PC-9 (cell line): ENCODE results near the gene GRIA1. TPM values are rescaled to one million over a fixed set of nuclear protein-coding genes. Genes with fewer than 3 reads are reported as not detected.

Experiments used
- BruUV-seq: library from RNA; stranded (reverse); fragments of 400-500 nt; replicated peaks from 2 replicates; lab custom pipeline; 2021; lab: Mats Ljungman, UMichigan
- CTCF ChIA-PET: fragments of 300-600 bp; sonication (Branson Sonifier 250); formaldehyde crosslinking; loops from one replicate; lab custom pipeline; 2022; ENCODE audit warnings: antibody characterized with exemption; lab: Charles Lee
- POLR2A ChIA-PET: fragments of 300-600 bp; sonication (Branson Sonifier 250); formaldehyde crosslinking; loops from one replicate; lab custom pipeline; 2022; ENCODE audit warnings: antibody characterized with exemption; ENCODE audit not compliant: unreplicated experiment; lab: Charles Lee
- DNase-seq, 2 experiments: peaks; one replicate each; pipeline versions ENCODE4 v3.0.0 to v3.0.0-alpha.2; 2015 to 2022; ENCODE audit warnings: mixed read lengths in 1 of 2
- H2AFZ ChIP-seq: fragments of 200-600 bp; sonication (generic); 2 replicates; pipeline ENCODE4 v1.8.1; 2017; ENCODE audit warnings: antibody characterized with exemption
- H3F3A ChIP-seq: fragments of 200-600 bp; sonication (generic); 2 replicates; pipeline ENCODE4 v1.8.1; 2017; ENCODE audit warnings: antibody characterized with exemption, mild to moderate bottlenecking, low read depth; ENCODE audit not compliant: insufficient read depth
- H3K27ac ChIP-seq: fragments of 200-600 bp; sonication (generic); 2 replicates; pipeline ENCODE4 v1.6.1; 2016; ENCODE audit warnings: mixed run types
- H3K27me3 ChIP-seq: fragments of 200-600 bp; sonication (generic); 2 replicates; pipeline ENCODE4 v1.6.1; 2016; ENCODE audit warnings: low read depth, mixed run types; ENCODE audit not compliant: insufficient read depth
- H3K36me3 ChIP-seq: fragments of 200-600 bp; sonication (generic); 2 replicates; pipeline ENCODE4 v1.6.1; 2016; ENCODE audit warnings: low read depth, mixed run types
- H3K4me1 ChIP-seq: fragments of 200-600 bp; sonication (generic); replicated peaks from 2 replicates; pipeline ENCODE4 v1.6.1; 2016; ENCODE audit warnings: mixed run types; ENCODE audit not compliant: insufficient read depth
- H3K4me2 ChIP-seq: fragments of 200-600 bp; sonication (generic); 2 replicates; pipeline ENCODE4 v1.6.1; 2017; ENCODE audit warnings: mixed run types
- H3K4me3 ChIP-seq: fragments of 200-600 bp; sonication (generic); 2 replicates; pipeline ENCODE4 v1.6.1; 2016; ENCODE audit warnings: mixed run types
- H3K79me2 ChIP-seq: fragments of 200-600 bp; sonication (generic); 2 replicates; pipeline ENCODE4 v1.6.1; 2017; ENCODE audit warnings: low read depth, mixed run types
- H3K9me2 ChIP-seq: fragments of 200-600 bp; sonication (generic); 2 replicates; pipeline ENCODE4 v1.8.1; 2017; ENCODE audit warnings: mild to moderate bottlenecking; ENCODE audit not compliant: insufficient read depth
- H3K9me3 ChIP-seq: fragments of 200-600 bp; sonication (generic); 2 replicates; pipeline ENCODE4 v1.8.1; 2016; ENCODE audit warnings: low read depth; ENCODE audit not compliant: insufficient read depth
- H4K20me1 ChIP-seq: fragments of 200-600 bp; sonication (generic); 2 replicates; pipeline ENCODE4 v1.8.1; 2017; ENCODE audit not compliant: insufficient read depth
- EZH2 ChIP-seq: fragments of 200-600 bp; sonication (generic); IDR thresholded peaks from 2 replicates; pipeline ENCODE4 v1.8.0; 2017; ENCODE audit warnings: antibody characterized with exemption, low read depth
- intact Hi-C: fragments of 100-400 bp; cut with micrococcal nuclease; formaldehyde crosslinking; loops from one replicate; pipeline ENCODE4 v1.10.0; 2022; ENCODE audit not compliant: unreplicated experiment
- total RNA-seq: library from RNA; stranded (reverse); gene quantifications from 2 replicates; pipeline ENCODE4 v1.2.3, GENCODE V29; 2021
- TF ChIP-seq, protein P1 (sequence below): fragments of 200-600 bp; sonication (generic); conservative IDR thresholded peaks from 2 replicates; pipeline ENCODE4 v1.6.1; 2017; ENCODE audit warnings: mixed run types, antibody characterized with exemption, mild to moderate bottlenecking, moderate library complexity

The GRIA1 gene
- total RNA-seq, 1 experiment from 2014 or later = not detected

DNA sequence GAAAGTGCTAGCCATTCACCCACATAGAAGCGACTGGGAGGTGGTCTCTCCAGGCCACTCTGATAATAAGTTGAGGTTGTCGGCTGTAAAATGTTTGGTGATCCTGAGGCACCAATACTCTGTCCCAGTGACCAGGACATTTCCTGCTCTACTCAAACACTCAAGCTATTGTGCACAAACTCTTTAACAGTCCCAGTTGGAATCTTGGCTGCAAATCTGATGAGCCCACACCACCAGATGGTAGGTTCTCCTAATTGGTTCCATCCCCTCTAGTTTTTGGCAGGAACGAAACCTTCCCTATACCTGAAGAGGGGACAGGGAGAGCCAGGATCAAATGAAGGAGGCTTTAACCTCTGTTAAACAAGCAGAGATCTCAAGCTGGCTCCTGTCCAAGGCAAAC is 14.3 kb downstream of the GRIA1 start:
- no peak overlapping the region for H3K4me2 ChIP-seq
- H2AFZ ChIP-seq = no peak overlapping the region
- POLR2A ChIA-PET = interaction anchor here (0.6 kb wide), 1 partner anchor 54 kb away, joined by 8 read pairs; no protein-coding TSS in a partner anchor
- peaks cover 11% of the 10 kb centered on the region; the same call in 1 of the 2 replicates for H3K27me3 ChIP-seq
- H3K4me3 ChIP-seq = no peak overlapping the region
- no peaks in the 10 kb centered on the region for H3F3A ChIP-seq
- H3K9me2 ChIP-seq = no peaks in the 10 kb centered on the region
- H3K79me2 ChIP-seq = no peaks in the 10 kb centered on the region
- H4K20me1 ChIP-seq = no peaks in the 10 kb centered on the region
- DNase-seq = no peak
- CTCF ChIA-PET = no interaction called here
- no peak overlapping the region for H3K27ac ChIP-seq
- TF ChIP-seq EZH2 = no peak
- TF ChIP-seq, protein P1, sequence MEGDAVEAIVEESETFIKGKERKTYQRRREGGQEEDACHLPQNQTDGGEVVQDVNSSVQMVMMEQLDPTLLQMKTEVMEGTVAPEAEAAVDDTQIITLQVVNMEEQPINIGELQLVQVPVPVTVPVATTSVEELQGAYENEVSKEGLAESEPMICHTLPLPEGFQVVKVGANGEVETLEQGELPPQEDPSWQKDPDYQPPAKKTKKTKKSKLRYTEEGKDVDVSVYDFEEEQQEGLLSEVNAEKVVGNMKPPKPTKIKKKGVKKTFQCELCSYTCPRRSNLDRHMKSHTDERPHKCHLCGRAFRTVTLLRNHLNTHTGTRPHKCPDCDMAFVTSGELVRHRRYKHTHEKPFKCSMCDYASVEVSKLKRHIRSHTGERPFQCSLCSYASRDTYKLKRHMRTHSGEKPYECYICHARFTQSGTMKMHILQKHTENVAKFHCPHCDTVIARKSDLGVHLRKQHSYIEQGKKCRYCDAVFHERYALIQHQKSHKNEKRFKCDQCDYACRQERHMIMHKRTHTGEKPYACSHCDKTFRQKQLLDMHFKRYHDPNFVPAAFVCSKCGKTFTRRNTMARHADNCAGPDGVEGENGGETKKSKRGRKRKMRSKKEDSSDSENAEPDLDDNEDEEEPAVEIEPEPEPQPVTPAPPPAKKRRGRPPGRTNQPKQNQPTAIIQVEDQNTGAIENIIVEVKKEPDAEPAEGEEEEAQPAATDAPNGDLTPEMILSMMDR = no peak
- no peaks in the 10 kb centered on the region for H3K4me1 ChIP-seq
- H3K9me3 ChIP-seq = no peaks in the 10 kb centered on the region
- intact Hi-C loops = no loop called here
- BruUV-seq = no TSS peak
- no peaks in the 10 kb centered on the region for H3K36me3 ChIP-seq

DNA sequence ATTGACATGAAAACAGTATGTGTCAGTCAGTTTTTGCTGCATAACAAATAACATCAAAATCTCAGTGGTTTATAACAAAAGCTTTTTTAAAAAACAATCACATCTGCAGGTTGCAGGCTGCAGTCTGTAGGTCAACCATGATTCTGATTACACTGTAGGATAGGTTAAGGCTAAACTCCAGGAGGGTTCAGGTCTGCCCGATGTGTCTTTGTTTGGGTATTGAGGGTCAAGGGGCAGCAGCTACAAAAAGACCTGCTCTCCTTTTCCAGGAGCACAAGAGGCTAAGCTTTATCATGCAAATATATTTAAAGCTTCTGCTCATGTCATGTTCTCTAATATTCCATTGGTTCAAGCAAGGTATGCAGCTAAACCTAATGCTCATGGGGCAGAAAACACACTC is 18.2 kb downstream of the GRIA1 start:
- TF ChIP-seq, protein P1 = no peak
- TF ChIP-seq EZH2 = no peak
- H3K9me3 ChIP-seq = no peaks in the 10 kb centered on the region
- no peak overlapping the region for H3K4me3 ChIP-seq
- H2AFZ ChIP-seq = no peak overlapping the region
- H3K27ac ChIP-seq = no peak overlapping the region
- DNase-seq = no peak
- POLR2A ChIA-PET = no interaction called here
- intact Hi-C loops = no loop called here
- H3K79me2 ChIP-seq = no peaks in the 10 kb centered on the region
- no peaks in the 10 kb centered on the region for H3K4me1 ChIP-seq
- H3K9me2 ChIP-seq = no peaks in the 10 kb centered on the region
- H3F3A ChIP-seq = no peaks in the 10 kb centered on the region
- H3K36me3 ChIP-seq = no peaks in the 10 kb centered on the region
- H3K27me3 ChIP-seq = peaks cover 41% of the 10 kb centered on the region
- BruUV-seq = no TSS peak
- CTCF ChIA-PET = no interaction called here
- no peaks in the 10 kb centered on the region for H4K20me1 ChIP-seq
- H3K4me2 ChIP-seq = no peak overlapping the region

DNA sequence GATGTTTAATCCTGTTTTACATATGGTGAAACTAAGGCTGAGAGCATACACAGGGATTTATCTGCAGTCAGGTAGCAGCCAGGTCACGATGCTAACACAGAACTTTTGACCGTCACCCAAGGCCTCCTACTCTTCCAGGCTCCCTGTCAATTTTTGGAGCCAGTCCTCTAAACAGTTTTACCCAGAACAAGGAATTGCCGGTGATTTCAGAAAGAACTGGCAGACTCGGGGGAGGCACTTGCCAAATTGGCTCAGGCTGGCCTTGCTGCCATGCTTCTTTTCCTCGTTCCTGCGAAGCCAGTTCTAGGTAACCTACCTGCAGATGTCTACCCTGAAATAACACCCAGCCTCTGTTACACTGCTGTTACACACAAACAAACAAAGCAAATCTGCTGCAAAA is 21.2 kb downstream of the GRIA1 start:
- H3K27me3 ChIP-seq = peaks cover 41% of the 10 kb centered on the region
- no TSS peak for BruUV-seq
- CTCF ChIA-PET = no interaction called here

More for the DNA sequence above, 21.2 kb downstream of the GRIA1 start:
- H3F3A ChIP-seq = no peaks in the 10 kb centered on the region
- no peak for DNase-seq
- H3K36me3 ChIP-seq = no peaks in the 10 kb centered on the region
- no peaks in the 10 kb centered on the region for H3K4me1 ChIP-seq
- H3K27ac ChIP-seq = no peak overlapping the region
- H3K9me2 ChIP-seq = no peaks in the 10 kb centered on the region
- H2AFZ ChIP-seq = no peak overlapping the region
- no peak overlapping the region for H3K4me2 ChIP-seq
- TF ChIP-seq, protein P1 = no peak
- no peak for TF ChIP-seq EZH2
- H3K4me3 ChIP-seq = no peak overlapping the region
- intact Hi-C loops = no loop called here
- no peaks in the 10 kb centered on the region for H3K79me2 ChIP-seq
- no peaks in the 10 kb centered on the region for H3K9me3 ChIP-seq
- POLR2A ChIA-PET = no interaction called here
- no peaks in the 10 kb centered on the region for H4K20me1 ChIP-seq
